GM06990 (cell line): ENCODE data around the gene STPG3.

Experiments used
- DNase-seq: peaks from one replicate; pipeline ENCODE4 v3.0.0-alpha.2; 2011; ENCODE audit not compliant: insufficient read length; ENCODE audit errors: extremely low read depth
- H3K27me3 ChIP-seq: replicated peaks from 2 replicates; pipeline ENCODE4 v1.6.0; 2011; ENCODE audit warnings: low read length; ENCODE audit not compliant: control insufficient read depth, insufficient read depth
- H3K36me3 ChIP-seq: 2 replicates; pipeline ENCODE4 v1.5.1; 2011; ENCODE audit warnings: low read length; ENCODE audit not compliant: control insufficient read depth, insufficient read depth
- H3K4me3 ChIP-seq: replicated peaks from 2 replicates; pipeline ENCODE4 v1.5.1; 2011; ENCODE audit warnings: low read depth, mild to moderate bottlenecking, control low read depth, low read length
- CTCF ChIP-seq: IDR thresholded peaks from 2 replicates; pipeline ENCODE4 v1.5.1; 2011; ENCODE audit warnings: low read length, control low read depth, mild to moderate bottlenecking, inconsistent platforms; ENCODE audit not compliant: insufficient read depth, poor library complexity, severe bottlenecking

Gene STPG3

DNA sequence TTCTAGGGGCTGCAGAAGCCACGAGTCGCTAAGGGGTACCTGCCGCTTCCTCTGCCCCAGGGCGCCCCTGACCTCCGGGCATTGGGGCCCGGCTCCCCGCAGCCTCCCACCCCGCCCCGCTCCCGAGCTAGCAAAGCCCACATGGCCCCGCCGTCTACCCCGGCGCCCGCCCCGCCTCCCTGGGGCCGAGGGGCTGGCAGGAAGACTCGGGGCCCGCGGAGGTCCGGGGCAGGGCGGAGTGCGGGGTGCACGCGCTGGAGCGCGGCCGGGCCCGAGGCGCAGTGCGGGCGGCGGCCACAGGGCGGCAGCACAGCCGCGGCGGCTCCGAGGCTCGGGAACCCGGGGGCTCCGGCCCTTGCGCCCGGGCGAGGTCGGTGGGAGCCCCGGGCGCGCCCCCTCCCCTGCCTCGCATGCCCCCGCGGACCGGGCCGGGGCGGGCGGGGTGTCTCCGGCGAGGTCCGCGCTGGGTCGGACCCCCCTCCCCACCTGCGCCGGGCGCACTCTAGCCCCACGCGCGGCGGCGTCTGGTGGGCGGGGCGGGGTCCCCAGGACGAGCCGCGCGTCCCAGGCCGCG is 44.2 kb downstream of the STPG3 start:
- peak; percentile 65 for DNase-seq
- Histone ChIP-seq H3K36me3 (no peaks in the 10 kb centered on the region), H3K27me3 (no peaks in the 10 kb centered on the region; the same call in 1 of the 2 replicates), H3K4me3 (peak overlapping the region; percentile 33)
- no peak for TF ChIP-seq CTCF

DNA sequence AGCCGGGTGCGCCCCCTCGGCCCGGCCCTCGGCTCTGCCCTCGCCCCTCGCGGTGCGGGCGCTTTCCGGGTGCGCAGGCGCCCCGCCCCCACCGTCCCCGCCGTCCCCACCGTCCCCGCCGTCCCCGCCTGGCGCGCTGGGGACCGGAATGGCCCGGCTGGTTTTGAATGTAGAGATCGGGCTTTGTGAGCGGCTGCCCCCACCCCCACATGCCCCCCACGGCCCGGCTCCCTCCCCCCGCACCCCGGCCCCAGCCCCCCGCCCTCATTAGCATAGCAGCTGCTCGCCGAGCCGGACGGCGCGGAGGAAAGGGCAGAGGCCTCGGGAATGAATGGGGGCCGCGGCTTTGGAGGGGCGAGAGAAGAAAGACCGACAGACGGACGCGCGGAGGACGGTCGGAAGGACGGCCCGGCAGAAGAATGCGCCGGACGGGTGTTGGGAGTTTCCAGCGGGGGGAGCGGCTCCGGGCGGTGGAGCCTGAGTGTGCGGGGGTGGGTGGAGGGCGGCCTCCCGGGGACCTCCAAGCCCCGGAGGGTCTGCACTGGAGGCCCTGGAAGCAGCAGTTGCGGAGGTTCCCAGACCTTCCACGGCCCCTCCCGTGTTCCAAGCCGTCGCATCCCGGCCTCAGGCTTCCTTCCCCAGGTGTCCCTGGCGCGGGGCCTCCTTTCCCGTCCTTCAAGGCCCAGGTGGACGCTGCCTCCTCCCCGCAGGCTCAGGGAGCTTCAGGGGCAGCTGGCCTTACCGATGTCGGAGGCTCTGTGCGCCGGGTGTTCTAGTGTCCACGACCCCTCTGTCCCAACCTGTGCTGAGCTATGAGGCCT is 45.0 kb downstream of the STPG3 start:
- Histone ChIP-seq H3K27me3 (no peaks in the 10 kb centered on the region; the same call in 1 of the 2 replicates), H3K4me3 (no peak overlapping the region; the same call in 1 of the 2 replicates), H3K36me3 (no peaks in the 10 kb centered on the region)
- no peak for TF ChIP-seq CTCF
- DNase-seq: no peak

DNA sequence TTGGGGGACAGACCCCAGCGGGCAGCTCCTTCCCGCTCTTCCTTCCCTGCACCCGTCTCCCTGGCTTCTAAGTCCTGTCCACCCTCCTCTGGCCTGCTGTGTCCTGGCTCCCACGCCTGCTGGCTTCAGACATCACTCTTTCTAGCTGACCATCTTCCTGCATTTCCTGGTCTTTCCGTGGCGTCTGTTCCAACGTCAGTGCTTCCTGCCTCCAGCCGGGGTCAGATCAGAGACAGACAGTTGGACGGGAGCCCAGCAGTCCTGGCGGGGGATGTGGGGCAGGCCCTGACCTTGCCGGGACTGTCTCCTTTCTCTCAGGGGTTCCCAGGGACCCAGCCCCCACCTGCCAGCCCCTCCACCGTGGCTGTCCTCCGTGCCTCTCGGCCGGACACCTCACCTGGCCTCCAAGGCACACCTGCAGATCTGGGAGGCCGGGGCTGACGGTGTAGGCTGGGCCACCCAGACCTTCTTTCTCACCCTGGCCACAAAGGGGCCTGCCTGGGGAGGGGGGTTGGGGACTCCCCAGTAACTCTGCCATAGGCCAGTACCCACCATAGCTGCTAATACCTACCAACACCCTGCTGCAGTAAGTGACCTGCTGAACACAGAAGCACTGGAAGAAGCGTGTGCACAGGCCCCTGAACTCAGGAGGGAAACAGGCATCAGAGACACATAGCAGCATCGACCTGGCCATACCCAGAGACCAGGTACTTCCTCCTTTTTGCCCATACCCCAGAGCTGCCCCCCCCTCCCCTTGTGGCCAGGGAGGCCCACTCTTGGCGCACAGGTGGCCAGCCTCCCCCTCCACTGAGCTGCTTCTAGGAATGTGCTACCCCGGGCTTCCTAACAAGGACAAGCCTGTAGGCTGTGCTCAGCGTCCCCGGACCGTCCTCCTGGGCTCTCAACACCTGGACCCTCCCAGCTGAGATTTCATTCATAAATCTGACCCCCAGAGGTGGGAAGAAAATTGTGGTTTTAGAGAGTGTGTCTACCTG is 45.9 kb downstream of the STPG3 start:
- no peak overlapping the region for H3K4me3 ChIP-seq
- DNase-seq: no peak
- H3K27me3 ChIP-seq: no peaks in the 10 kb centered on the region; the same call in 1 of the 2 replicates
- no peaks in the 10 kb centered on the region for H3K36me3 ChIP-seq
- no peak for TF ChIP-seq CTCF

GRCh38 chr9:137297966-137298365 is 46.9 kb downstream of the STPG3 start:
- Histone ChIP-seq H3K27me3 (no peaks in the 10 kb centered on the region; the same call in 1 of the 2 replicates), H3K4me3 (no peak overlapping the region), H3K36me3 (no peaks in the 10 kb centered on the region)
- TF ChIP-seq CTCF: no peak
- no peak for DNase-seq

DNA sequence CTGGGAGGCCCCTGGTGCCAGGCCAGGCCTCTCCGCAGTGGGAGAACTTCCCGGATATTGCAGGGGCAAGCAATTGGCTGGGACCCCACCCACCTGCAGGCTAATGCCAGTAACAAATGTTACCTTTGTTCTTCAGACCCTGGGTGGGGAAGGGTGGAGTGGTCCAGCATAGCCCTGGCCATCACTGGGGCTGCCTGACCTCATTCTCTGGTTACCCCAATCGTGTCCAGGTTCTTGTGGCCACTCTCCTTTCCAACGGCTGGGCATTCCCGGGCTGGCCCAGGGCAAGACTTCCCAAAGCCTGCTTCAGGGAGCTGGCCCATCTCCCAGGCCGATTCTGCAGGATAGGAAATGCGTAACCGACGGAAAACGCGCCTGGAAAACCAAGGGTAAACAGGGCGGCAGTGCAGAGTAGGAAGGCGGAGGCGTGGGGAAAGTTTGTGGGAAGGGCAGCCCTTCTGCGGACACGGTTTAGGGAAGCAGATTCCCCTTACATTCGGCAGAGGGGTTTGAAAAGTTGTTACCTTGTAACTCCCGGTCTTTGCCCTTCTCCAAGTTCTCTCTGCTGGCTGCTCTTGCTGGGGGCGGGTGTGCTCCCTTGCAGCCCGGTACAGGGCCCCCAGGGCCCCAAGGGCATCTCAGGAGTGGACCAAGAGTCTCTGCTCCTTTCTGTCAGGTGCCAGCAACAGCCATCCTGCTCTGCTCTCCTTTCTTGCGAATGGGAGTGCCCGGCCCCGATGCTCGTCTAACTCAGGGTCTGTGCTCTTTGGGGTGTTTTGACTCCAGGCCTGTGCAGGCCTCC is 47.5 kb downstream of the STPG3 start:
- Histone ChIP-seq H3K27me3 (no peaks in the 10 kb centered on the region; the same call in 1 of the 2 replicates), H3K36me3 (no peaks in the 10 kb centered on the region), H3K4me3 (no peak overlapping the region)
- TF ChIP-seq CTCF: no peak
- DNase-seq: no peak
